GM19238 (cell line): Measurements from ENCODE around the gene FBXO38.
"Not testable (repeated sequence)": the region's sequence is repeated elsewhere in the genome, so short reads cannot be mapped to it uniquely, and the experiment has no call there.

Experiments
- DNase-seq: peaks from one replicate; pipeline ENCODE4 v3.0.0; 2011; ENCODE audit warnings: low spot score; ENCODE audit not compliant: insufficient read length

FBXO38 gene

DNA sequence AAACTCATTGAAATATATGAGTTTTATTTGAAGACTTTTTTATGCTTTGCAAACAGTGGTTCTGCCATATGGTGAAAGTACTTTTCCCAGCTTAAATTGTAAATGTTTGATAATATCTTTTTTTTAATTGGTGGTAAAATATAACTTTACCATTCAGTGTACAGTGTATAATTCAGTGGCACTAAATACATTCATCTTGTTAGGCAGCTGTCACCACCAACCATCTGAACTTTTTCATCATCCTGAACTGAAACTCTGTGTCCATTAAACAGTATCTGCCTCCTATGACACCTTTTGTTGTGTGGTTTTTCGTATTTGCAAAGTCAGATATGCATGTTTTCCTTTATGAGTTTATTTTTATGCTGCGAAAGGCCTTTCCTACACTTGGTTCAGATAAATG is 45.1 kb downstream of the FBXO38 start:
- no peak for DNase-seq

DNA sequence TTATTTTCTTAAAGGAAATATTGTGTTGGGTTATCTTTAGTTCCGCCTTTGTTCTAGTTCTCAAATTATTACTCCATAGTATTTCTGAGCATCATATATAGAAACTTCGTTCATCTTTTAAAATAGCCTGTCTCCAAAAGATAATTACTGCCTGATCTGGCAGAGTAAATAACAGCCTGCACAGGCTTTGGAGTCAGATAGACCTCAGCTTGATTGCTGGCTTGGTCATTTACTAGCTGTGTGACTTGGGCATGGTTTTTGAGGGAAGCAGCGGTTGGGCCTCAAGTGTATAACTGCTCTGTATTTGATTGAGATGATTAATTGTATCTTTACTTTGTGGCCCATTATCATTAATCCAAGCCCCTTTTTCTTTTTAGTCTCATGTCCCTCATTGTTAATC is 50.1 kb downstream of the FBXO38 start:
- DNase-seq = no peak

DNA sequence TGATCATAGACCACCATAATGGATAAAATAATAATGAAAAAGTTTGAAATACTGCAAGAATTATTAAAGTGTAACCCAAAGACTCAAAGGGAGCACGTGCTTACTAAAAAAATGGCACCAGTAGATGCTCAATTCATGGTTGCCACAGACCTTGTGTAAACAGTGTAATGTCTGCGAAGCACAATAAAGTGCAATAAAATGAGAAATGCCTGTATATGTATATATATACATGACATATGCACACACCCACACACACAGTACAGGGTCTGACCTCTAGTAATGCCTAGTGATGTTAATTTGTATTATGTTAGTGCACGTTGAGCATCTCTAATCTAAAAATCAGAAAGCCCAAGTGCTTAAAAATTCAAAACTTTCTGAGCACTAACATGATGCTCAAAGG is 52.3 kb downstream of the FBXO38 start:
- DNase-seq = no peak

DNA sequence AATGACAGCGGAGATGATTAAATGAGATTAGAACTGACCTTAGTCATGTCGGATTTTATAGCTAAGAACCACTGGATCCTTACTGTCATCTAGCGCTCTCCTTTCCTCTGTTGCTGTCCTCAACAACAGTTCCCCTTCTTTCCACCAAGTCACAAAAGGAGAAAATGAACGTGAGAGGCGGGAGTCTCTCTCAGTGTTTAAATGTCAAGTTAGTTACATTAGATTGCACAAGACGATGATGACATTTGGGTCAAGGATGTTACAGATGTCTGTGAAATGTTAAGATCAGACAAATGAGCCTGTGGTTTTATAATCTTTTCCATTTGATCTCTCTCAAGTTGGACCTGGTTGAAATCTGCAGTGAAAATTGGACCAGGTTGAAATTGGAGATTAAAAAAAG is 53.5 kb downstream of the FBXO38 start:
- DNase-seq = no peak

DNA sequence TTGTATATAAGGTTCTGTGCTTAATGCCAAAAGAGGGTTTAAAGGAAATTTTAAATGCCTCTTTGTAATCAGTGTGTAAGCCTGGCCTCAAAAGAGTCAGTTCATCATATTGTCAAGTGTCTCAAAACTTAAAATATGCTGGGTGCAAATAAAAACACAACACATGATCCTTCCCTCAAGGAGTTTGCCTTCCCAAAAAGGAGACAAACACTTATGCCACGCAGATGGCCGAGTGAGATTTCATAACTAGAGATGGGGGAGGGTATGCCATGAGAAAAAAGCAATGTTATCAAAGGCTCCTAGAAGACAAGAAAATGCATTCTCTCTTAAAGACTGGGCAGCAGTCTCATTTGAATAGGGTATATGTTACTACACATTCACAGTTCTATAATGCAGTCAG is 55.2 kb downstream of the FBXO38 start:
- no peak for DNase-seq

DNA sequence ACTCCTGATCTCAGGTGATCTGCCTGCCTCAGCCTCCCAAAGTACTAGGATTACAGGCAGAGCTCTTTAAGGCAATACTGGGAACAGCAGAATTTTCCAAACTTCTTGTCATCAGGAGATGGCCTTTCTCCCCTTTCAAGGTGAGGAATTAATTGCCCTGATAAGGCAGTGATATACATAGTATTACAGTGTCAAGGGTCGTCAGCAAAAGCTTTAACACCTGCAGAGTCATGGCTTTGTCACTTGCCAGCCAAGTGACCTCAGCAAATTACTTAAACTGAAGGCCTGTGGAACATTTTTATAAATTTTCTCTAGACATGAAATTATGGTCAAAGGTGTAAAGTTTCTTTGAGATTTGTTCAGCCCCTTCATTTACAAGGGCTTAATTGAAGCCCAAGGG is 59.5 kb downstream of the FBXO38 start:
- no peak for DNase-seq

DNA sequence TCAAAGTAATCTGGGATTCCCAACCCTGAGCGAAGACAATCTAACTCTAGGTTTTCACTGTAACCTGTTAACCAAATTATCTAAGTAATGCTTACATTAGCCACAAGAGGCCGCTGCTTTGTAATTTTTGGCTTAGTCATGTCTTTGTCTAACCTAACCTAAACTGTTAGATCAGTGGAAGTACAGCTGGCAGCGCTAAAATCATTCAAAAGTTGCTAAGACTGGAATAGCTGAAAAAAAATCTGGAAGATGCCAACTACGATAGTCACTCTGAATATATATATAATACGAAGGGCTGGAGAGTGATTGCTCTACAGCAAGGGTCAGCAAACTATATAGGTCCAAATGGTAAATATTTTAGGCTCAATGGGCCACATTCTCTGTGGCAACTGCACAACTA is 60.2 kb downstream of the FBXO38 start:
- DNase-seq = no peak

DNA sequence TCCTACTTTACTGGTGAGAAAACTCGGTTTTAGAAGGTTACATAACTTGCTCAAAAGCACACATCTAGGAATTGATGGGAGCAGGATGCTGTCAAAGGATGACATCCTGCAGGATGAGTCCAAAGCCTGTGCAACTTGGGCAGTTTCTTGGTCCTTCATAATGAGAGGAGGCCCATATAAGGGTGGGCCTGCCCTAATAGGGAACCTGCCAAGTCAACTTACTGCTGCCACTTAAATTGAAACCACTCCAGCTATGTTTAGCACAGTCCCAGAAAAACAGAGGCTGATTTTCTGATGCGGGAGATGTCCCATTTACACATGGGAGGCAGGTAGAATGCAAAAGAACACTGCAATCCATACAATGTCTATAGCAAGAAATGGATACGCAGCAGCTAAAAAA is 61.8 kb downstream of the FBXO38 start:
- DNase-seq = no peak

DNA sequence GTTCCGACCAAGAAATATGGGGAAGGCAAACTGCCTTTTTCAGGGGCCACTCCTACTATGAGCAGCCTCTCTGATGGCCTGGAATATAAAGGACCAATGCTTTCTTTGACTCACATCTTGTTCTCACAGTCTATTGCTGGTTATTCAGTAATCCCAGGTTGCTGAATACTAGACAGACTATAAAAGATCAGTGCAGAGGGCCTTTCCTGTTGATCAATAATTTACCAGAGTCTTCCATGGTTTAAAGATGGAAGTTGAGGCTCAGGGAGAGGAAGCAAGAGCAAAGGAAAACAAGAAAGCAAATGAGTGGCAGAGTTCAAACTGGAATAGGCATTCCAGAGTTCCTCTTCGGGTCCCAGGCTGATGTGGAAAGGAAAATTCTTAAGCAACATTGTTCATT is 62.9 kb downstream of the FBXO38 start:
- no peak for DNase-seq

DNA sequence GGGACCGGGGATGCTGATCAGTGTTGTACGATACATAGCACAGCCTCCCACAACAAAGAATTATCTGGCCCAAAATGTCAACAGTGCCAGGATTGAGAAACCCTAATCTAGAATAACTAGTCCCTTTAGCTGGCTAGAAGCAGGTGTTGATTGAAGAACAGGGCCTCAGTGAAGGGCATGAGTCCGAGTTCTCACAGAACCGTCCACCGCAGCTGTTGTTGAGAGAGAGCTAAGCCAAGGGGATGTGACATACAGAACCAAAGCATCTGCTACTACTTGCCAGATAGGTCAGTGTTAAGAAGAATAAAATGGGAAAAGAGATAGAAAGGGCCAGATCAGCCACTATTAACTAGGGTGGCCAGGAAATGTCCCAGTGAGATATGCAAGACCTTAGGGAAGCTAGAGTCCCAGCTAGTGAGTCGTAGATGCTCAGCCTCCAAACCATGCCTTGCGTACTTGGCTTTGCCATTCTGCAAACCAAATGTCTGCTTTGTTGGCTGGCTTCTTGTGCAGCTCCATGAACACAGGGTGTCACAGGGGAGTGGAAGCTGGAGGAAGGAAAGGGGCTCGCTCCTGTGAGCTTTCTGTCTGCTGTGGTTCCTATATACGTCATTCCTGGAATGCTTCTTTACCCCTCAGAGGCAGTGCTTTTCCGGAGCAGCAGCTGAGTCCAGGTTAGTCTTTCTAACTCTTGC is 68.9 kb downstream of the FBXO38 start:
- DNase-seq = no peak

DNA sequence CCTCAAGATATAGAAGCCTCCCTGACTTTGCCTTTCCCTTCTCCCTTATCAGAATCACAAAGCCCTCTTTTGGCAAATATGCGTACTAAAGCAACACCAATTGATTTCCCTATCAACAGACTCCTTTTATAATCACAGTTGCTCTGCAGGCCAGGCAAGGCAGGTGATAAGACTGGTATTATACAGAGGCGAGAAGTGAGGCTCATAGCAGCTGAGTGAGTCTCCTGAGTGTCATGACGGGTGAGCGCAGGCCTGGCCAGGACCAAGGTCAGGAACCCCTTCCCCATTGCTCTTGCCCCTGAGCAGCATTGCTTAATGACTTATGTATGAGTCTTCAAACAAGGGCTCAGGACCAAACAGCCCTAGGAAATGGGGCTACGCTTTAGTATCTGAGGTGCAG is 70.8 kb downstream of the FBXO38 start:
- DNase-seq = no peak

DNA sequence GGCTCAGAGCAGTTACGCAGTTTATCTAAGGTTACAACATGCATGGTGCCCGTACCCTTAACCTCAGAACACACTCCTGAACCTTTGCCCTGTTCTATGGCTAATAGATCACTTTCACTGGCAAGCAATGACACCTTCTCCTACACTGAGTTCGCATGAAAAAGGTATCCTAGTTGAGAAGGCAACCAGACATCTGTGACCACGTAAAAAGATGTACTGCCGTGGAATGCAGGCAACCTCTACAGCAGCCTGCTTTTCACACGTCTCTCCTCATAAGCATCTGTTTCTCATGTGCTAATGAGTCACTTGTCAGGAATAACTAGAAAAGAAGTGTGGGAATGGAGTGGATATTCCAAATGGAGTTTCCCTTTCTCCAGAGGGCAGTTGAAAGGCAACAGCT is 71.4 kb downstream of the FBXO38 start:
- DNase-seq = no peak

DNA sequence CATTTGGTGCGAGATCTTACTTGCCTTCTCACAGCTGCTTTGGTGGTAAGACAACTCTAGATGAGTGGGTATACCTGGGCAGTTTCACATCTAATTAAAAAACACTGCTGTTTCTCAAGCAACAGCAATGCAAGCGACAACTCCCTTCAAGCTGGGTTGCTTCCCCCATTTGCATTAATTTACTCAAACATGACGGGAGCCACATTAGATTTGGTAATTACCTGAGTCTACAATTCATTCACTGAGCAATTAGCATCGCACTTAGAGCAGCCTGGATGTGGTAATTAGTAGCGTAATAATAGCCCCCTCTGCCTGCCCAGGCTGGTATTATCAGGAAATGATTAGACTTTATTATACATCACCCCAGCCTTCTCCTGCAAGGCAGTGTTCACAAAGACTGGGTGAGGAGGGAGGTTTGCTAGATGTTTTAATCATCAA is 73.4 kb downstream of the FBXO38 start:
- DNase-seq = no peak

DNA sequence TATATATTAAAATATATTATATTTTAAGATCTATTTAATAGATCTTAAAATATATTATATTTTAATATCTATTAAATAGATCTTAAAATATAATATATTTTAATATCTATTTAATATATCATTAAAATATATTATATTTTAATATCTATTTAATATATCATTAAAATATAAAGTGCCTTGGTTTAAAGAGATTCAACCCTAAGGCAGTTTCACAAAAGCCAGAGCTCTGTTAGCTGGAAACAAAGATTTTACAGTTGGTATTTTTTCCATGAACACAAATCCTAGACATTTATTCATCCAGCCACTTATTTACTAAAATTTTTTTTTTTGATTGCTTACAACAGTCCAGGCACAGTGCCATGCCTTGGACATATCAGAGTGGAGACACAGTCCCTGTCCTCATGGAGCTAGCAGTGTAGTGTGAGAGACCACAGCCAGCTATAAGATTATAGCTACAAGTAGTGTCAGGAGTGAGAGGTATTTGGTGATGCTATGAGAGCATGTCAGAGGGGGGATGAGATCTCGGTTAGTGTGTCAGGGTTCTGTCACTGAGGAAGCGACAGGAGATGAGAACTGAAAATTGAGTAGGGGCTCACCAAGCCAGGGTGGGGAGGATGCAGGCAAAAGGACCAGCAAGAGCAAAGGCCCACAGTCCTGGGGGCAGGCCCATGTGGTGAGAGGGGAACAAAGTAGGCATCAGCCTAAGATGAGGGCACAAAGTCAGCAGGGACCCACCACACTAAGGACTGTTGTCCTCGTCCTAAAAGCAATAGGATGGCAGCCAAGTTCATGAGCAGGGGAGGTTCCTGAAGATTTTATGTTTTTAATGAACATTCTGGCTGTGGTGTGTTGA is 74.5 kb downstream of the FBXO38 start:
- DNase-seq = no peak

DNA sequence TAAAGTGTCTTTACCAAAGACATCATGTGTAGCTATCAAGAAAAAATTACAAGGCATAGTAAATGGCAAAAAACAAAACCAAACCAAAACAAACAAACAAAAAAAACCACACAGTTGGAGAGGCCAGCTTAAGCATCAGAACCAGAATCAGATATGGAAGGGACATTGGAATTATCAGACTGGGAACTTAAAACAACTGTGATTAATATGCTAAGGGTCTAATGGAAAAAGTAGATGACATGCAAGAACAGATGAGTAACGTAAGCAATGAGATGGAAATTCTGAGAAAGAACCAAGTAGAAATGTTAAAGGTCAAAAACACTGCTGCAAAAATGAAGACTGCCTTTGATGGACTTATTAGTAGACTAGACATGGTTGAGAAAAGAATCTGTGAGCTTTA is 75.9 kb downstream of the FBXO38 start:
- no peak for DNase-seq

DNA sequence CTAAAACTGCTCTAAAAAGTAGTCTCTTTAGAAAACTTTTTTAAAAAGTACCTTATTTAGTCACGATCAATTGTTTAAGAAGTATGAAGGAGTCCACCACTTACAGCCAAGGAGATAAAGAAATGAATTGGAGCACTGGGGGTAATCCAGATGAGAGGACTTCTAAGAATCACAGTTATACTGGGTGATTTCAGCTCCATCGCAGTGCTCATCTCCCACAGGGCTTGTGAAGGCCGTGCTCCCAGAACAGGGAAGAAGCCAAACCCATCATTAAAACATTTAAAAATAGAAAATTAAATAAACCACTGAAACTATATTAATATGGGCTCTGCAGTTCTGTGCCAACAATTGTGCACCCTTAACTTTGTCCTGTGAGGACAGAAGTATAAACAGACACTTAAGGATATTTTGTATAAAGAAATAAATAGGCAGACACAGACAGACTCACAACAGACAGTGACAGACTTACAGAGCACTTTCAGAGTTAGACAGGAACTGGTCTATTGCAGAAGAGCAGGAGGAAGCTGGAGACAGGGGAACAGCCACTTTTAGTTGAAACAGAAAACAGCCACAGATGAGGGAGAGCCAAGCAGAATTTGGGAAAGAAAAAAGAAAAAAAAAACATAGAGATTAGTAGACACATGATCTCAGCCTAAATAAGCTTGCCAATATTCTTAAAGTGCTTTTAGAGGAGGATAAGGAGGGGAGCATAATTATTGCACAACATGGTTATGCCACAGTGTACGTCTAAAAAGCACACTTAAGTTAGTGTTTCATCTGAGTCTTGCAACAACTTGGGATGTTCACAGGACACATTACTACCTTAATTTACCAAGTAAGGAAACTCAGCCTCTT is 81.8 kb downstream of the FBXO38 start:
- DNase-seq = no peak

DNA sequence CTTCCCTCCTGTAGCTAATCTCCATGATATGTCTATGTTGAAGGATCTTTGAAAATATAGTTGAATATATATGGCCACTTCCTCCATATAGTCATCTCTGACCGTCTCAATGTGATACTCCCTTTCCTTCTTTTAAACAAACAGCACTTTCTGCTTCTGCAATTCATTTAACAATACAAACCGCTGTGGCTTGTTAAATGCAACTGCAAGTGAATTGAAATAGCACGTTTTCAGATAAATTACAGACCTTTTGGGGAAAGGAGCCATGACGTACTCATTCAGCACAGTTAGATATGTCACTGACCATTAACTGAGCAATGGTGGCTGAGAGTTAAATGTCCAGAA is 82.5 kb downstream of the FBXO38 start:
- DNase-seq = no peak

DNA sequence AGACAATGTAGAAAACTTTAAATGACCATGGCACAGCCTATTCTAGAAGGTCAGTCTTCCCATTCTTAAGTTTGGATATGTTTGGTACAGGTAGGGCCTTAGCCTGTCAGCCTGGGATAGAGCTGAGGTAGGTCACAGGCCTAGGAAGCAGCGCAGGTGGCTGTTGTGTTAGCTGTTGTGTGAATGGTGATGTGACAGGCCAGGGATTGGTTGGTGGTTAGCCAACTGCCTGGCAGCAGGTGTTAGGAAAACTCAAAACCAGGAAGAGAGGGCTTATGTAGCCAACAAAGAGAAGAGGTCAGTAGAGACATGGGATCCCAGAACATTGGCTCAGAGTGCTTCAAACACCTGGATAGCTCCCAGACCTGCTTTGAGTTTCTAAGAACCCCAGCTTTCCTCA is 84.2 kb downstream of the FBXO38 start:
- DNase-seq = no peak

DNA sequence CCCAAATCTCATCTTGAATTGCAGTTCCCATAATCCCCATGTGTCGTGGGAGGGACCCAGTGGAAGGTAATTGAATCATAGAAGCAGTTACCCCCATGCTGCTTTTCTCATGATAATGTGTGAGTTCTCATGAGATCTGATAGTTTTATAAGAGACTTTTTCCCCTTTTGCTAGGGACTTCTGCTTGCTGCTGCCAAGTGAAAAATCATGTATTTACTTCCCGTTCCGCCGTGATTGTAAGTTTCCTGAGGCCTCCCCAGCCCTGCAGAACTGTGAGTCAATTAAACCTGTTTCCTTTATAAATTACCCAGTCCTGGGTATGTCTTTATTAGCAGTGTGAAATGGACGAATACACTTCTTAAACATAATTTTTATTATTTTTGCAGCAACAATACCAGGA is 85.0 kb downstream of the FBXO38 start:
- not testable (repeated sequence) for DNase-seq

DNA sequence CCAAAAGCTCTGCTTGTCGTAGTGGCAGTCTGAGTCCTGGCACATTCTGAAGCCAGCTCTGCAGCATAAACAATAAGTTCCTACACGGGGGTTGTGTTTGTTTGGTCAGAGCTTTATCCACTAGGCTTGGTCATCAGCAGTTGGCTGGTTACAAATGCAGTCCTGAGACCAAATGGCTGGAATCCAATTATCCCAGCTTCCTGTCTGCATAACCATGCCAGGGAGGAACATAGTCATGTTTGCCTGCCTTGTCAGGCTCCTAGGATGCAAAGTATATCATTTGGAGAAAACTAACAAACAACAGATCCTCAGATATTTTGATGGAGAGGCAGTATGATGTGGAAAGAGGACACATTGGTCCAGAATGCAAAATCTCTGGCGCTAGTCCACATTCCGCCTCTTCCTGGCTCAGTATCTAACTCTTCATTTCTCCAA is 85.8 kb downstream of the FBXO38 start:
- DNase-seq = no peak

DNA sequence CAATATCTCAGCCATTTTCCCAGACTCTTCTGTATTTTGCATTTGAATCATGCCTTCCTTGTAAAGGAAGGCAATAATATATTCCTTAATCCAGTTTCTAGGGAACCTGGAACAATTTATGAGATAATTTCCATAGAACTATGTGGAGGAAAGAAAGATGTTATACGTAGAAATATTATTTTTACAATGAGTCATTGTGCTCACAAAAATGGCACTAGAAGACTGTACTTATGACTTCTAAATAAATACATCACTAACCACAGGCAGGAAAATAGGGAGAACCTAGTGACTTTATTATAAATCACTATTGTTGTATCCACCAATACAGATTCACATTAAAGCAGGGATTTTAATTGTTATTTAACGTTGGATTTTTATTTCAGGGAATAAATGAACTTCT is 87.6 kb downstream of the FBXO38 start:
- no peak for DNase-seq

DNA sequence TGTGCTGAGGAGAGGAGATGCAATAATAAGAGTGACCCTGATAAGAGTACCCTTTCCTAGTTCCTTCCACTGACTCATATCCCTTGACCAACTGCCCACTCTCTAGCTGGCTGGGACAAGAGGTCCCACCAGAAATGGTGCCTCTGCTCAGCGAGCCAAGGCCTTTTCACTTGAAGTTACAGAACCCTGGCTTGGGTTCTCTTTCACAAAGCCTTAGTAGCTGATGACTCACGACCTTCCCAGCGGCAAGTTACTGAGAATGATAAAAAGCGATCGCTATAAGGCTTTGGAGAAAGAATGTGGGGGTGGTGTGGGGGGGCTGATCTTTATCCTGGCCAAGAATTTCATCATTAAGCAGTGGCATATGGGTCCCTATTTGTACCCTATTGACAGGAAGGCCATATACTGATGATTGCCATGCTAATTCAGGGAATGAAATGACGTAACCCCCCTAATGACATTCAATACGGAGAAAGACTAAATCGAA is 90.3 kb downstream of the FBXO38 start:
- no peak for DNase-seq
